NCI-H187 treated with DMSO at 0.1 percent for 48 hours (cell line): ENCODE measurements around the gene CYB561.

Experiments
- DNase-seq: peaks from one replicate; lab custom pipeline; 2025; lab: John Stamatoyannopoulos, UW

Gene CYB561

DNA sequence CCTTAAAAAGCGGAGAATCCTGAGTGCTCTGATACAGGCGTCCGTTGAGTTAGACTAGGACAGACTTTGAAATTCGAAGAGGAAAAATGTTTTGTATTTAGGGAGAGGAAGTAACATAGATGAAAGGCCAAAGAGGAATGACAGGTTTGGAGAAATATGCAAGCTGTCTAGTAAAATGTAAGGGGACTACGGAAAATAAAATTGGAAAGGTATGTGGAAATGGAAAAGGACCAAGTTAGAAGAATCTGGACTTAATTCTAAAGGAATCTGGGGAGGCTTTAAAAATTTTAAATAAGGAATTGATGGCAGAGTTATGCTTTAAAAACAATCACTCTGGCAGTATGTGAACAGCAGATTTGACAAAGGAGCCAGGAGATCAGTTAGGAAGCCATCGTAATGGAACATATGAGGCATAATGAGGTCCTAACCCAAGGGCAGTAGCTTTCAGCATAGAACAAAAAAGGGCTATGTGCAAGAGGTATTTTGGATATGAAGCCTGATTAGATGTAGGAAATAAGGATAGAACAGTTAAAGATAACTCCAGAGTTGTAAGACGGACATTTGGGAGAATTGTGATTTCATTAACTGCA, 38.3 kb downstream of the CYB561 start:
- DNase-seq = no peak

DNA sequence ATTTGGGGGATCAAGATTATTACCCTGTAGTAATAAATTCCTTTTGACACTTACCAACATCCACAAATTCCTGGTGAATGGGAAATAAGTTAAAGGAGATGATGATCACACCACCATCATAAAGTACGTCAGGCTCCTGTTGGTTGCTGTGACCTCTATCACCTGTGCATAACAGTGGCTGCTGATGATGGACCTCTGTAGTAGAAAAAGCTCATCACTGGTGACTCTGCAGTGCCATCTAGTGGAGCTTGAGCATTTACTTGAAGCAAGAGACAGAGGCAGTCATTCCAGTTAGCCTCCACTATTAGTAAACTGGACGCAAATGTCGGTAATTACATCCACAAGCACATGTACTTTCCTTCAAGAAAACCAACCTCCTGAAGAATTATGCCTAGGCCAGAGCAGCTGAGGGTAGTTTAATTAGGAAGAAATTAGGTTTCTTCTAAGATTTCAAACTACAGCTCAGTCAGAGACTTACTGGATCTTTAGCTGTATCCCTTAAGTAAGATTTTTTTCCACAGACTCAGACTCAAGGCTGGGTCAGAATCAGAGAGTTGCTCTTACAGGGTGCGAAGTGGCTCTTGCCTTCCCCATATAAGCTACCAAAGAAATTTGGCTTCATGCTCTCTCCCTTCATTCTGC, 39.3 kb downstream of the CYB561 start:
- DNase-seq = peak; percentile 59

DNA sequence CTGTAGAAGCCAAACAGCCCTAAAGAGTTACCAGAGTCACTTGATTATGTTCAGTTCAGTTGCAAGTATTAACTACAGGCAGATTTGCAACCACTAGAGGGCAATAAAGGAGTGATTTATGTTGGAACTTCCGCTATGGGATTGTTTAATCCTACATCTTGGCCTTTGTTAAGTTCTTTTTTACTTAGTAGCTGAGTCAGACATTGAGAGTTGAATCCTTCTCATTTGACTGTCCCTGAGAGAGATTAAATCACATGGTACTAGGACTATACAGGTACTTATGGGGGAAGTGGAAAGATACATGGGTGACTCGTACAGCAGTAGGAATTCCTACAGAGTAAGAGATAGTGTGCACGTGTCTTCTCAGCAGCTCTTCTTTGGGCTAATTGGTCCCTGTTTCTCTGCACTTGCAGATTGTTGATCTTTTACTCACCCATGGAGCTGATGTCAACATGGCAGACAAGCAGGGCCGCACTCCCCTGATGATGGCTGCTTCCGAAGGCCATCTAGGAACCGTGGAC, 40.3 kb downstream of the CYB561 start:
- DNase-seq = no peak

DNA sequence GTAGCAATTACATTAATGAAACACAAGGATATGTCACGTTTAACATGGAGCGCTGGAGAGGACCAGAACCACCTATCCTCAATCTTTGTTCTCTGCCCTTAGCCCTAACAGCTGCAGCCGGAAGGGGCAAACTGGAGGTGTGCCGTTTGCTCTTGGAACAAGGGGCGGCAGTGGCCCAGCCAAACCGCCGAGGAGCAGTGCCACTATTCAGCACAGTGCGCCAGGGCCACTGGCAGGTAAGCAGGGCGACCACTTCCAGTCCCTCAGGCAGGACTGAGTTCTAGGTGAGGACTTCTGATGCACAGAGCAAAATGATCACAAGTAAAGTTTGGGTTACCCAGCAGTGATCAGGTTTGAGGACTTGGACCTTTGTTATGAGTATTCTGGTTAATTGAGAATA, 41.1 kb downstream of the CYB561 start:
- no peak for DNase-seq

DNA sequence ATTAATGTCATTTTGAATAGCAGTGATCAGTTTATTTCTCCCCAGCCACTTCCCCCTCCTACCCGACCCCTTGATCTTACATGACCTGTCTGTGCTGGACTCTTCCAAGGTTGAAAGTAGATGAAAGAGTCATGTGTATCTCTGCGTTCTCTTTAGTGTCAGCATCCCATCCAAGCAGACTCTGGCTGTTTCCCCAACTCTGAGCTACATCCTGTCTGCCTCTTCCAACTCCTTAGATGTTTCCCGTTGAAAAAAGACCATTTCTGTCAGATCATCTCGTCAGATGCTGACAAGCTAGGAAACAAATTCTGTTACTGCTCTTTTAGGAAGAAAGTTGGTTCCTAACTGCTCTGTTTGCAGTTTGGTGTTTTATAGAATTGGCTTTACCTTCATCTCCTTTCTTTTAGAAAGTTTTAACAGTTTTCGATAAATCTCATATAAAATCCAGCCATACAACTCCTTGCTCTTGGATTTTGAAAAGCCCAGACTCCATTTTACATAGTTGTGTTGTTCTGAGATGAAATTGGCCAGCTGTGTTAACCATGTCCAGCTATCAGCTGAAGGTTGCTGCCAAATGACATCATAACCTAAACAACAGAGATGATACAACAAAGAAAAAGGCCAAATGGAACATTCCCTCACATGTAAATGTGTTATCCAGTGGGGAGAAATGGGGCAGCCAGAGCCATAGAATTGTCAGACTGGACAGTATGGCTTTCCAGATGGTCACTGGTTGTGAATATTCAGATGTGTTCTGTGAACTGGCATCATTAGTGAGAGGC, 43.5 kb downstream of the CYB561 start:
- no peak for DNase-seq

DNA sequence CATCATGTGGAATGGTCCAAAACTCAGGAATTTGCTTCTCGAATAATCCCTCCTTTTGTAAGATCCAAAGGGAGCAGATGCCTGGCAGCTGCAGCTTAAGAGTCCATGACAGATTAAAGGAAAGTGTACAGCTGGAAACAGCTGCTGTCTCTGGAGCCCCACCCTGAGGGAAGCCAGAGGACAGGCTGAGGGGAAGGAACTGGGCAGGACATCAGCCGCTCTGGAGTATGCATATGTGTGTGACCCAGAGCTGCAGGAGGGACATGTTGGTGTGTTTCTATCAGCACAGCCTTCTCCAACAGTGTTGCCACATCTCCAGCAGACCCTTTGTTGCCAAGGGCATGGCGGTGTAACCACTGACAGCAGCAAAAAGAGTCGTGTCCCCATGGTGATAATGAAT, 46.2 kb downstream of the CYB561 start:
- no peak for DNase-seq

DNA sequence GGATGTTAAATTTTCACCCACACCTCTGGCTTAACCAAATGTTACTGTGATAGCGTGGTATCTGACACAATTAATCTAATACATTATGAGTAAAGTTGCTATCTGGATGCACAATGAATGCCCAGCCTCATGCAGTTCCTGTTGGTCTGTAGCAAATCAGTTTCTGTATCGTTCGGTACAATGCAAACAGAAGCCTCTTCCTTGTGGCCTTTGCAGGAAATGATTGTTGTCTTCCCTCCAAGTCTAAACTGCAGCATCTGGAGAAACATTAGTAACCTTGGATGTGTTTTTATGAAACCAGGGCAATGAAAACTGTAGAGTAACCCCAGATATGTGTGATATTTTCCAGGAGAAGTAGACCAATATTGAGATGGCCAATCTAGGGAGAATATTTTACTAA, 46.8 kb downstream of the CYB561 start:
- DNase-seq = no peak

DNA sequence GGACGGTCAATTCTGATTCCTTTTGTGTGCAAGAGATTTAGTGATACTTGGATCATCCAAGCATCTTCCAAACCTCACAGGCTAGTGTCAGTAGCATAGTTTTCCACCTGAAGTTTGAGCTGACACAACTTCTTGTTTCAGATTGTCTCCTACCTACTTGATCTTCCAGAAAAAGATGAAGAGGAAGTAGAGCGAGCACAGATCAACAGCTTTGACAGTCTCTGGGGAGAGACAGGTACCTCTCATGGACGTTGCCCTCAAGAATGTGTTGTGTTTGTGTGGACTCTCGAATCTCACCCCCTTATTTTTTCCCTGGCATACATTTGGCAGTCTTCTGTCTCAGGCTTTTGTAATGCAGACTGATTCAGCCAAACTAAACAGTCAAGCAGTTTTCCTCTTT, 47.4 kb downstream of the CYB561 start:
- no peak for DNase-seq

DNA sequence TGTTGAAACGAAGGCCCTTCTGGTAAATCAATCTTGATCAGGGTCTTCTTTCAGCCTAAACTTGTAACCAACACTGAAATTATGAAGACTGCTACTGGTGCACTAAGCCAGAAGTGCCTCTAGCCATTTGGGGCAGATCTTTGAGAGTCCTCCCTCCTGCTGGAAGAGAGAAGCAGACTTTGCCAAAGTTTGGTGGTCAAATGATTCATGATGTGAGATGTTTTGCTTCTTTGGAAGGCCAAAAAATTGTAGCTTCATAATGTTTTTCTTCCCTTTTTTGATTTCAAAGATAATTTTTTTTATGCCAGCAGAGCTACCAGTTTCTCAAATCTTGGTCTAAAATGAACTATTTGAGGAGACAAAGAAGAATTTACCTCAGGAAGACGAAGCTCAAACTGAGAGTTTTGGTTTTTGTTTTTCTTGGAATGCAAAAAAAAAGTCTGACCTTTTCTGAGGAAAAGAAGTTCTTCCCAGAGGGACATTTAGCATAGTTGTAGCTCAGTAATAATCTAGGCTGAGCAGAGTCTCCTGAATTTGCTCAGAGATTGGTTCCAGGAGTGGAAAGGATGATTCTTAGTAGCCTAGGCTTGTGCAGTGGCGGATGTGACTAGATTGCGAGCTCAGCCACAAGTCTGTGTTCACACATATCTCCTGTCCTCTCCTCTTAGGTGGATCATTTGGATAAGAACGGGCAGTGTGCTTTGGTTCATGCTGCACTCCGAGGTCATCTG, 50.9 kb downstream of the CYB561 start:
- no peak for DNase-seq

DNA sequence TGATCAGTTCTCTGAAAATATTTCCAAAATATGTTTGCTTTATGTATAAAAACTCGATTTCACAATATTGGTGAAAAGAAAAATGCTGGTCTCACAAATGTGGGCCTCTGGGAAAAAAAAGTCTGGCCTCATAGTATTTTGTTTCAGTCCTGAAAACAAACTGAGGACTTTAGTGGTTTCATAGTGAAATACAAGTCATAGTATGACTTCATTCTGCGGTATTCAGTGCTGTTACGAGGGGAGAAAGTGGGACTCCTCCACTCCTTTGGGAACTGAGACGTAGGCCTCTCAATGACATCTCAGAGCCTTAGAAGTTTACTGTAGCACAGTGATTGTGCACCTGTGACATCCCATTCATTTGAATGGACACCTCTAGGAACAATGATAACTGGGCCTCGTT, 56.0 kb downstream of the CYB561 start:
- no peak for DNase-seq

DNA sequence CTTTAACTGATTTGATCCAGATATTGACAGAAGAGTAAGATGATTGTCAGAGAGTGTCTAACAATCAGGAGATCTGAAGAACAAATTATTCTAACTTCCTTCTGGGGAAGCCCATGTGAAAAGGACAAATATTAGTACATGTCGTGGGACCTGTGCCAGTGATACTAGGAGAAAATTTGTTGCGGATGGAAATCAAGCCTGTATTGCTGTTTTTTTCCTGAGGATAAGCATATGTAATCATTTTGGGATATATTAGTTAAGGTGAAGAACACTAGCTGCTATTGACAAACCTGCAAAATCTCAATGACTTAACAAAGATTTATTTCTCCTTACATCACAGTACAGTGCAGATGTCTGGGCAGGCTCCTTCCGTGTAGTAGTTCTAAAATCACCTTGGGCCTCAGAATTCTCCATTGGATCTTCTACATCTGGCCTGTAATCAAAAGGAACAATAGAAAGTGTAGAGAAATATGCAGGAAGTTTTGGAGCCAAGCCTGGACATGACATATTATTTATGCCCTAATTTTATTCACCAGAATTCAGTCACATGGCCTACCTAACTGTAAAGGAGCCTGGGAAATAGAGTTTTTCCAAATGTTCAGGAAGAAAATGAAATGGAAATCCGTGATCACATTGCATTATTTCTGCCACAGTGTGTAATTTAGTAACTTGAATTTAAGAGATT, 58.3 kb downstream of the CYB561 start:
- no peak for DNase-seq

DNA sequence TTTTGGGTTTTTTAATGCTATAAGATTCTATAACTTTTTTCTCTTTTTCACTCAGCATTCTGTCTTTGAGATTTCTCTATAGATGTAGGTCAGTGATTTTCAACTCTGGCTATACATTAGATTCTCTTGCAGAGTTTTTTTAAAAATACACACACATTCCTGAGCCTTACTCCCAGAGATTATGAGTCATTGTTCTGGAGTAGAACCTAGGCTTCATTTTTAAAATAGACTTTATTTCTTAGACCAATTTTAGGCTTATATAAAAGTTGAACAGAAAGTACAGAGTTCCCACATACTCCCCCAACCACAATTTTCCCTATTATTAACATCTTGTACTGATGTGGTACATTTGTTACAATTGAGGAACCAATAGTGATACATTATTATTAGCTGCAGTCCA, 63.3 kb downstream of the CYB561 start:
- DNase-seq = no peak
